ENCODE data around the gene ANO6. TPM values are rescaled to one million over a fixed set of nuclear protein-coding genes. Genes with fewer than 3 reads are reported as not detected.

The ANO6 gene
- total RNA-seq, 5 donors from 2014 or later (not counting 1 experiment from before 2014, with no cell fraction given) = 17.9 to 22.5 (median 20.3) TPM

GRCh38 chr12:45269412-45269751 is 53.5 kb downstream of the ANO6 start:
- ChIA-PET CTCF (no interaction called here), POLR2A (no interaction called here)
- H3K9me3 Mint-ChIP-seq = no peaks in the 10 kb centered on the region
- H3K27me3 Mint-ChIP-seq = no peaks in the 10 kb centered on the region
- DNase-seq (no peak), ATAC-seq (replicated peaks in 1 of 4) (no peak)
- no peak overlapping the region for H3K4me3 Mint-ChIP-seq
- H3K27ac Mint-ChIP-seq = no peak overlapping the region
- H3K9me3 ChIP-seq = no peaks in the 10 kb centered on the region
- WGBS (ENCODE audit: insufficient coverage) = 100% methylated on average over 1 of the region's 2 CpGs
- peaks cover 0 to 5% of the 10 kb centered on the region in 2 experiments for H3K4me1 ChIP-seq (ENCODE audit: control insufficient read depth in 1 of 2, extremely low read depth in 1 of 2, insufficient read depth in 2 of 2, low read length in 2 of 2)
- peaks cover 8 to 22% (median 21%) of the 10 kb centered on the region in 3 donors for H3K4me1 Mint-ChIP-seq
- no peak overlapping the region for H3K4me3 ChIP-seq (ENCODE audit: control insufficient read depth in 1 of 2, extremely low read depth in 1 of 2, low read length in 1 of 2)
- H3K27me3 ChIP-seq (replicated peaks in 1 of 2; ENCODE audit: control insufficient read depth in 2 of 2, extremely low read depth in 1 of 2, insufficient read depth in 2 of 2, low read length in 1 of 2) = no peaks in the 10 kb centered on the region
- H3K36me3 ChIP-seq (ENCODE audit: control insufficient read depth in 2 of 2, extremely low read depth in 1 of 2, insufficient read depth in 1 of 2, low read length in 1 of 2) = peaks cover 0 to 4% of the 10 kb centered on the region in 2 donors
- peaks cover 22% of the 10 kb centered on the region for H3K36me3 Mint-ChIP-seq
- no peak overlapping the region for H3K27ac ChIP-seq (ENCODE audit: low read length)

DNA sequence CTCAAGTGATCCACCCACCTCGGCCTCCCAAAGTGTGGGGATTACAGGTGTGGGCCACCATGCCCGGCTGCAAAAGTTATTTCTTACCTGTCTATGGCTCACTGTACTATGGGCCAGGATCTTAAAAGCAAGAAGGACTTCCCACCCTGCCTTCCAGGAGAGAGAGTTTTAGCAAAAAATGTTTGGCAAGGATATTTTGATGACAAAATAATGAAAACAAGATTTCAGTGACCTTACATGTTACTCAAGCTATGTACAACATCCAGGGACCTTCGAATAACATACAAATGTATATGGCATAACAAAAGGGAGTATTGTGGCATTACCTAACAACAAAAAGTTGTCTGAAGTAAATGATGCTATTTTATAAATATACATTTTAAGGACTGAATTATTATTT is 55.1 kb downstream of the ANO6 start:
- CTCF ChIA-PET = no interaction called here
- Mint-ChIP-seq H3K27me3 (no peaks in the 10 kb centered on the region), H3K27ac (no peak overlapping the region), H3K4me3 (no peak overlapping the region), H3K9me3 (no peaks in the 10 kb centered on the region), H3K4me1 (peaks cover 7 to 21% (median 18%) of the 10 kb centered on the region in 3 donors), H3K36me3 (peaks cover 22% of the 10 kb centered on the region)
- Histone ChIP-seq H3K4me3 (ENCODE audit: control insufficient read depth in 1 of 2, extremely low read depth in 1 of 2, low read length in 1 of 2) (no peak overlapping the region), H3K4me1 (ENCODE audit: control insufficient read depth in 1 of 2, extremely low read depth in 1 of 2, insufficient read depth in 2 of 2, low read length in 2 of 2) (peaks cover 0 to 5% of the 10 kb centered on the region in 2 experiments), H3K27ac (ENCODE audit: low read length) (no peak overlapping the region), H3K27me3 (replicated peaks in 1 of 2; ENCODE audit: control insufficient read depth in 2 of 2, extremely low read depth in 1 of 2, insufficient read depth in 2 of 2, low read length in 1 of 2) (no peaks in the 10 kb centered on the region), H3K9me3 (no peaks in the 10 kb centered on the region), H3K36me3 (ENCODE audit: control insufficient read depth in 2 of 2, extremely low read depth in 1 of 2, insufficient read depth in 1 of 2, low read length in 1 of 2) (peaks cover 0 to 4% of the 10 kb centered on the region in 2 donors)
- POLR2A ChIA-PET = no interaction called here
- ATAC-seq (replicated peaks in 1 of 4) = no peak
- DNase-seq = no peak
- no CpG with 5 or more reads among the region's 3 CpGs for WGBS (ENCODE audit: insufficient coverage)

DNA sequence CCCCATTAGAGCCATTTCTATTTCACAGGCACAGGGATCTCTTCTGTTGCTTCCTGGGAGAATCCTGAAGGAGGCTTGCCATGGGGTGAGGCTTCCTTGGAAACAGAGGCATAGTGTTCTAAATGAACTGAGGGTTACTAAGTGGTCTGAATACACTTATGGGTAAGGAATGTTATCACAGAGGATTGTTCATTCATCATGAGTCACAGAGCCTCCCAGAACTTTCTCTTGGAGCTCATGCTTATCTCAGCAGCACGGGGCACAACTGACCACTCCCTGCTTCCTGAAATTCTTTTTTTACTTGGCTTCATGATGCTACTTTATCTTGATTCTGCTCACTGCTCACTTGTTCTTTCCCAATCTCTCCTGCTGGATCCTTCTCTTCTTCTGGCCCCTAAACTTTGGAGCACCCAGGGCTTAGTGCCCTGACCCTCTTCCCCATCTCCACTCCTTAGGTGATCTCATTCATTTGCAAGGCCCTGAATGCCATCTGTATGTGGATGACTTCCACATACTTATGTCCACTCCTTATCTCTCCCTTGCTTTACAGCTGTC is 57.9 kb downstream of the ANO6 start:
- ChIA-PET POLR2A (no interaction called here), CTCF (no interaction called here)
- ATAC-seq (replicated peaks in 1 of 4) (no peak), DNase-seq (no peak)
- Histone ChIP-seq H3K4me3 (ENCODE audit: control insufficient read depth in 1 of 2, extremely low read depth in 1 of 2, low read length in 1 of 2) (no peak overlapping the region), H3K27ac (ENCODE audit: low read length) (no peak overlapping the region), H3K36me3 (ENCODE audit: control insufficient read depth in 2 of 2, extremely low read depth in 1 of 2, insufficient read depth in 1 of 2, low read length in 1 of 2) (peaks cover 0 to 4% of the 10 kb centered on the region in 2 donors), H3K4me1 (ENCODE audit: control insufficient read depth in 1 of 2, extremely low read depth in 1 of 2, insufficient read depth in 2 of 2, low read length in 2 of 2) (peaks cover 0 to 3% of the 10 kb centered on the region in 2 experiments), H3K27me3 (replicated peaks in 1 of 2; ENCODE audit: control insufficient read depth in 2 of 2, extremely low read depth in 1 of 2, insufficient read depth in 2 of 2, low read length in 1 of 2) (no peaks in the 10 kb centered on the region), H3K9me3 (no peaks in the 10 kb centered on the region)
- no CpG with 5 or more reads among the region's 1 CpG for WGBS (ENCODE audit: insufficient coverage)
- H3K4me1 Mint-ChIP-seq = peaks cover 0 to 9% (median 3%) of the 10 kb centered on the region in 3 donors
- no peak overlapping the region for H3K4me3 Mint-ChIP-seq
- H3K27ac Mint-ChIP-seq = no peak overlapping the region
- H3K9me3 Mint-ChIP-seq = no peaks in the 10 kb centered on the region
- H3K36me3 Mint-ChIP-seq = peaks cover 18% of the 10 kb centered on the region
- no peaks in the 10 kb centered on the region for H3K27me3 Mint-ChIP-seq

DNA sequence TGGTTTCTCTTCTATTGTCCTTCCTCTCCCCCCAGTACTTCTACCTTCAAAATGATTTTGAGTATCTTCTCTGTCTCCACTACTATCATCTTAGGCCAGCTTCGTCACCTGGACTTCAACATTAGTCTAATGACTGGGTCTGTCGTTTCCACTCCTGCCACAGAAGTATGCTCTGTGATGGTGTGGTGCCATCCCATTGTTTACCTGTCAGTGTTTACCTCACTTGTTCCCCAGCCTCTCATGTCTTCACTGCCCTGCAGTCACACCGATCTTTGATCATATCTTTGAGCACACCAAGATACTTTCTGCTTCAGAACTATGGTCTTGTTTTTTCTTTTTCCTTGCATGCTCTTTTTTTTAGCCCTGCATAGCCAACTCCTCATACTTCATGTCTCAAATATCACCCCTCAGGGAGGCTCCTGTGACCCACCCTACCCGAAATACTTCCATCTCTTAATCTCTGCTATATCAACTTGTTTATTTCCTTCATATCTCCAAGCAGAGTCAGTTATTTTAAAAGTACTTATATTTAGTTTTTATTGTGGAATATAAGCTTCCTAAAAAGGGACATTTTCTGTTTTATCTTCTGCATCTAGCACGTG is 60.4 kb downstream of the ANO6 start:
- Mint-ChIP-seq H3K27ac (no peak overlapping the region), H3K4me3 (no peak overlapping the region), H3K9me3 (no peaks in the 10 kb centered on the region), H3K27me3 (no peaks in the 10 kb centered on the region), H3K36me3 (peaks cover 37% of the 10 kb centered on the region), H3K4me1 (peaks cover 0 to 4% (median under 1%) of the 10 kb centered on the region in 3 donors)
- Histone ChIP-seq H3K27me3 (replicated peaks in 1 of 2; ENCODE audit: control insufficient read depth in 2 of 2, extremely low read depth in 1 of 2, insufficient read depth in 2 of 2, low read length in 1 of 2) (no peaks in the 10 kb centered on the region), H3K27ac (ENCODE audit: low read length) (no peak overlapping the region), H3K4me3 (ENCODE audit: control insufficient read depth in 1 of 2, extremely low read depth in 1 of 2, low read length in 1 of 2) (no peak overlapping the region), H3K4me1 (ENCODE audit: control insufficient read depth in 1 of 2, extremely low read depth in 1 of 2, insufficient read depth in 2 of 2, low read length in 2 of 2) (no peaks in the 10 kb centered on the region), H3K9me3 (no peaks in the 10 kb centered on the region), H3K36me3 (ENCODE audit: control insufficient read depth in 2 of 2, extremely low read depth in 1 of 2, insufficient read depth in 1 of 2, low read length in 1 of 2) (peaks cover 0 to 4% of the 10 kb centered on the region in 2 donors)
- POLR2A ChIA-PET = interaction anchor here in 1 of 2 donors (0.6 kb wide), 1 partner anchor 13 kb away, joined by 4 read pairs; no protein-coding TSS in a partner anchor
- CTCF ChIA-PET = interaction anchor here (0.6 kb wide), 2 partner anchors 10 to 24 kb away, joined by 4 to 5 read pairs; no protein-coding TSS in a partner anchor
- ATAC-seq (replicated peaks in 1 of 4) (no peak), DNase-seq (no peak)
- WGBS (ENCODE audit: insufficient coverage) = 75% methylated on average over 2 of the region's 5 CpGs

- Histone ChIP-seq H3K4me1 (ENCODE audit: control insufficient read depth in 1 of 2, extremely low read depth in 1 of 2, insufficient read depth in 2 of 2, low read length in 2 of 2) (no peaks in the 10 kb centered on the region), H3K4me3 (ENCODE audit: control insufficient read depth in 1 of 2, extremely low read depth in 1 of 2, low read length in 1 of 2) (no peak overlapping the region), H3K9me3 (no peaks in the 10 kb centered on the region), H3K27ac (ENCODE audit: low read length) (no peak overlapping the region), H3K36me3 (ENCODE audit: control insufficient read depth in 2 of 2, extremely low read depth in 1 of 2, insufficient read depth in 1 of 2, low read length in 1 of 2) (no peaks in the 10 kb centered on the region), H3K27me3 (replicated peaks in 1 of 2; ENCODE audit: control insufficient read depth in 2 of 2, extremely low read depth in 1 of 2, insufficient read depth in 2 of 2, low read length in 1 of 2) (no peaks in the 10 kb centered on the region)
- peaks cover 3 to 16% (median 4%) of the 10 kb centered on the region in 3 donors for H3K4me1 Mint-ChIP-seq
- no peaks in the 10 kb centered on the region for H3K27me3 Mint-ChIP-seq
- WGBS (ENCODE audit: insufficient coverage) = no CpG with 5 or more reads among the region's 1 CpG
- no peak overlapping the region for H3K27ac Mint-ChIP-seq
- no peak for ATAC-seq (replicated peaks in 1 of 4)
- H3K4me3 Mint-ChIP-seq = no peak overlapping the region
- peaks cover 38% of the 10 kb centered on the region for H3K36me3 Mint-ChIP-seq
- CTCF ChIA-PET = no interaction called here
- H3K9me3 Mint-ChIP-seq = peaks cover 0 to 4% (median 0%) of the 10 kb centered on the region in 3 donors
- DNase-seq = no peak
- POLR2A ChIA-PET = no interaction called here
Observed at GRCh38 chr12:45278447-45278846, 62.6 kb downstream of the ANO6 start.

- 89% methylated on average over 3 of the region's 4 CpGs for WGBS (ENCODE audit: insufficient coverage)
- ChIA-PET POLR2A (no interaction called here), CTCF (no interaction called here)
- no peak overlapping the region for H3K4me3 ChIP-seq (ENCODE audit: control insufficient read depth in 1 of 2, extremely low read depth in 1 of 2, low read length in 1 of 2)
- H3K4me1 Mint-ChIP-seq = peaks cover 3 to 16% (median 7%) of the 10 kb centered on the region in 3 donors
- H3K36me3 Mint-ChIP-seq = peaks cover 41% of the 10 kb centered on the region
- no peaks in the 10 kb centered on the region for H3K27me3 ChIP-seq (replicated peaks in 1 of 2; ENCODE audit: control insufficient read depth in 2 of 2, extremely low read depth in 1 of 2, insufficient read depth in 2 of 2, low read length in 1 of 2)
- no peak overlapping the region for H3K4me3 Mint-ChIP-seq
- no peak overlapping the region for H3K27ac ChIP-seq (ENCODE audit: low read length)
- DNase-seq (no peak), ATAC-seq (replicated peaks in 1 of 4) (no peak)
- H3K27me3 Mint-ChIP-seq = no peaks in the 10 kb centered on the region
- H3K9me3 Mint-ChIP-seq = peaks cover 0 to 4% (median 0%) of the 10 kb centered on the region in 3 donors
- H3K4me1 ChIP-seq (ENCODE audit: control insufficient read depth in 1 of 2, extremely low read depth in 1 of 2, insufficient read depth in 2 of 2, low read length in 2 of 2) = no peaks in the 10 kb centered on the region
- H3K9me3 ChIP-seq = no peaks in the 10 kb centered on the region
- no peaks in the 10 kb centered on the region for H3K36me3 ChIP-seq (ENCODE audit: control insufficient read depth in 2 of 2, extremely low read depth in 1 of 2, insufficient read depth in 1 of 2, low read length in 1 of 2)
- H3K27ac Mint-ChIP-seq = no peak overlapping the region
Observed at GRCh38 chr12:45279931-45280830, 64.3 kb downstream of the ANO6 start.
